Measurements from ENCODE around the gene DRICH1. TPM values are rescaled to one million over a fixed set of nuclear protein-coding genes. Genes with fewer than 3 reads are reported as not detected.

The DRICH1 gene
- polyA plus RNA-seq, 1 of the 3 experiments (the other 2 are of a cell fraction): 0.21 TPM

DNA sequence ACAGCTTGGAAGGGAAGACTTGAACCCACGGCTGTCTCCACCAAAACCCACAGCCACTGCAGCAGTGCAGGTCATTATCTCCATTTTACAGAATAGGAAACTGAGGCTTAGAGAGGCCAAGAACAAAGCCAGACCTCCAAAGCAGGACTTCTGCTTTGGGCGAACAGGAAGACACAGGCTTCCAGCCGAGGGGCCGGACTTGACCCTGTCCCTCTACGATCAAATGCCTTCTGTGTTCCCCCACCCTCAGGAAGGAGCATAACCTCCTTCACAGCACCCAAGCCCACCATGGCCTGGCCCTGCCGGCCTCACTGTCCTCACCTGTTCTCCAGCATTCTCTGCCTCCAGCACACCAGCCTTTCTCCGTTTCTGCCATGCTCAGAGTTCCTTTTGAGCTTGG is 67.8 kb downstream of the DRICH1 start (continued):
- TF ChIP-seq, protein P1, sequence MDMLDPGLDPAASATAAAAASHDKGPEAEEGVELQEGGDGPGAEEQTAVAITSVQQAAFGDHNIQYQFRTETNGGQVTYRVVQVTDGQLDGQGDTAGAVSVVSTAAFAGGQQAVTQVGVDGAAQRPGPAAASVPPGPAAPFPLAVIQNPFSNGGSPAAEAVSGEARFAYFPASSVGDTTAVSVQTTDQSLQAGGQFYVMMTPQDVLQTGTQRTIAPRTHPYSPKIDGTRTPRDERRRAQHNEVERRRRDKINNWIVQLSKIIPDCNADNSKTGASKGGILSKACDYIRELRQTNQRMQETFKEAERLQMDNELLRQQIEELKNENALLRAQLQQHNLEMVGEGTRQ (IDR thresholded peaks at IDR 0.05; ENCODE audit: borderline replicate concordance, low read depth, low read length): no peak
- TF ChIP-seq RFX5 (IDR thresholded peaks at IDR 0.05; ENCODE audit: low read length) (no peak), NFIC (IDR thresholded peaks at IDR 0.05; ENCODE audit: borderline replicate concordance) (no peak), JUND (IDR thresholded peaks at IDR 0.05) (no peak), ELF1 (IDR thresholded peaks at IDR 0.05) (no peak), SIN3A (IDR thresholded peaks at IDR 0.05; ENCODE audit: borderline replicate concordance, low read depth, low read length) (no peak), CHD2 (IDR thresholded peaks at IDR 0.05; ENCODE audit: low read length, partially characterized antibody) (no peak)

DNA sequence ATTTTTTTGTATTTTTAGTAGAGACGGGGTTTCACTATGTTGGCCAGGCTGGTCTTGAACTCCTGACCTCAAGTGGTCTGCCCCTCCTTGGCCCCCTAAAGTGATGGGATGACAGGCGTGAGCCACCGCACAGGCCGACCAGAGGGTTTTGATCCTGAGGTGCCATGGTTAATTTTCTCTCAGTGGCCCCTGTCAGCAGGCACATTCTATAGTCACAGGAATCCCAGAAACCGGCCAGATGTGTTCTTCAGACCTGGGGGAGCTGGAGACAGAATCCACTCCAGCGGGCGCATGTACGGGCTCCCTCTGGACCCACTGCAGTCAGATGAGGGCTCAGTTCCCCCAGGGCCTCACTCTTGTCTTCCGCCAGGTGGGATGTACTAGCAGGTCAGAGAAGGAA is 69.0 kb downstream of the DRICH1 start:
- Histone ChIP-seq H3K9ac (no peak overlapping the region), H3K4me2 (no peak overlapping the region), H3K79me2 (ENCODE audit: insufficient read depth) (no peaks in the 10 kb centered on the region), H3K9me2 (no peaks in the 10 kb centered on the region), H4K20me1 (ENCODE audit: insufficient read depth) (no peaks in the 10 kb centered on the region), H3K27ac (ENCODE audit: low read depth in 2 of 2, low read length in 1 of 2) (no peak overlapping the region), H3K27me3 (ENCODE audit: insufficient read depth) (peaks cover 18% of the 10 kb centered on the region), H3F3A (replicated peaks; ENCODE audit: insufficient read depth) (no peaks in the 10 kb centered on the region), H3K9me3 (no peaks in the 10 kb centered on the region), H3K4me3 (ENCODE audit: low read depth in 2 of 2, low read length in 1 of 2) (no peak overlapping the region), H3K4me1 (ENCODE audit: control insufficient read depth in 1 of 2, insufficient read depth in 2 of 2, low read depth in 1 of 2, low read length in 1 of 2) (peaks cover 0 to 8% of the 10 kb centered on the region in 2 experiments; a peak in 1 of 4 replicates), H2AFZ (ENCODE audit: low read depth) (no peak overlapping the region), H3K36me3 (replicated peaks in 1 of 2; ENCODE audit: control insufficient read depth in 1 of 2, insufficient read depth in 2 of 2, low read length in 1 of 2) (no peaks in the 10 kb centered on the region)
- no peak for DNase-seq
- WGBS (ENCODE audit: low lambda C conversion rate): 77% methylated on average over 5 of the region's 9 CpGs
- ChIA-PET POLR2A (no interaction called here), CTCF (interaction anchor here (0.5 kb wide), 1 partner anchor 22 kb away, joined by 3 read pairs; no protein-coding TSS in a partner anchor)
- no peak for TF ChIP-seq TAF1 (IDR thresholded peaks at IDR 0.05; ENCODE audit: borderline replicate concordance, low read depth, low read length)
- TF ChIP-seq, protein P2, sequence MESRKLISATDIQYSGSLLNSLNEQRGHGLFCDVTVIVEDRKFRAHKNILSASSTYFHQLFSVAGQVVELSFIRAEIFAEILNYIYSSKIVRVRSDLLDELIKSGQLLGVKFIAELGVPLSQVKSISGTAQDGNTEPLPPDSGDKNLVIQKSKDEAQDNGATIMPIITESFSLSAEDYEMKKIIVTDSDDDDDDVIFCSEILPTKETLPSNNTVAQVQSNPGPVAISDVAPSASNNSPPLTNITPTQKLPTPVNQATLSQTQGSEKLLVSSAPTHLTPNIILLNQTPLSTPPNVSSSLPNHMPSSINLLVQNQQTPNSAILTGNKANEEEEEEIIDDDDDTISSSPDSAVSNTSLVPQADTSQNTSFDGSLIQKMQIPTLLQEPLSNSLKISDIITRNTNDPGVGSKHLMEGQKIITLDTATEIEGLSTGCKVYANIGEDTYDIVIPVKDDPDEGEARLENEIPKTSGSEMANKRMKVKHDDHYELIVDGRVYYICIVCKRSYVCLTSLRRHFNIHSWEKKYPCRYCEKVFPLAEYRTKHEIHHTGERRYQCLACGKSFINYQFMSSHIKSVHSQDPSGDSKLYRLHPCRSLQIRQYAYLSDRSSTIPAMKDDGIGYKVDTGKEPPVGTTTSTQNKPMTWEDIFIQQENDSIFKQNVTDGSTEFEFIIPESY (IDR thresholded peaks at IDR 0.05; ENCODE audit: borderline replicate concordance, low read depth): no peak
- TF ChIP-seq SMC3 (IDR thresholded peaks at IDR 0.05; ENCODE audit: low read depth, low read length): no peak
- TF ChIP-seq ELF1 (IDR thresholded peaks at IDR 0.05): no peak
- TF ChIP-seq, protein P1 (IDR thresholded peaks at IDR 0.05; ENCODE audit: borderline replicate concordance, low read depth, low read length): no peak
- TF ChIP-seq, protein P3, sequence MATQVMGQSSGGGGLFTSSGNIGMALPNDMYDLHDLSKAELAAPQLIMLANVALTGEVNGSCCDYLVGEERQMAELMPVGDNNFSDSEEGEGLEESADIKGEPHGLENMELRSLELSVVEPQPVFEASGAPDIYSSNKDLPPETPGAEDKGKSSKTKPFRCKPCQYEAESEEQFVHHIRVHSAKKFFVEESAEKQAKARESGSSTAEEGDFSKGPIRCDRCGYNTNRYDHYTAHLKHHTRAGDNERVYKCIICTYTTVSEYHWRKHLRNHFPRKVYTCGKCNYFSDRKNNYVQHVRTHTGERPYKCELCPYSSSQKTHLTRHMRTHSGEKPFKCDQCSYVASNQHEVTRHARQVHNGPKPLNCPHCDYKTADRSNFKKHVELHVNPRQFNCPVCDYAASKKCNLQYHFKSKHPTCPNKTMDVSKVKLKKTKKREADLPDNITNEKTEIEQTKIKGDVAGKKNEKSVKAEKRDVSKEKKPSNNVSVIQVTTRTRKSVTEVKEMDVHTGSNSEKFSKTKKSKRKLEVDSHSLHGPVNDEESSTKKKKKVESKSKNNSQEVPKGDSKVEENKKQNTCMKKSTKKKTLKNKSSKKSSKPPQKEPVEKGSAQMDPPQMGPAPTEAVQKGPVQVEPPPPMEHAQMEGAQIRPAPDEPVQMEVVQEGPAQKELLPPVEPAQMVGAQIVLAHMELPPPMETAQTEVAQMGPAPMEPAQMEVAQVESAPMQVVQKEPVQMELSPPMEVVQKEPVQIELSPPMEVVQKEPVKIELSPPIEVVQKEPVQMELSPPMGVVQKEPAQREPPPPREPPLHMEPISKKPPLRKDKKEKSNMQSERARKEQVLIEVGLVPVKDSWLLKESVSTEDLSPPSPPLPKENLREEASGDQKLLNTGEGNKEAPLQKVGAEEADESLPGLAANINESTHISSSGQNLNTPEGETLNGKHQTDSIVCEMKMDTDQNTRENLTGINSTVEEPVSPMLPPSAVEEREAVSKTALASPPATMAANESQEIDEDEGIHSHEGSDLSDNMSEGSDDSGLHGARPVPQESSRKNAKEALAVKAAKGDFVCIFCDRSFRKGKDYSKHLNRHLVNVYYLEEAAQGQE (IDR thresholded peaks at IDR 0.05; ENCODE audit: low read depth, low read length): no peak
- no peak for TF ChIP-seq RXRA (IDR thresholded peaks at IDR 0.05; ENCODE audit: borderline replicate concordance, low read depth)
- no peak for TF ChIP-seq TEAD4 (IDR thresholded peaks at IDR 0.05; ENCODE audit: borderline replicate concordance, insufficient read depth)
- TF ChIP-seq MXI1 (IDR thresholded peaks at IDR 0.05; ENCODE audit: low read depth, low read length): no peak
- no peak for TF ChIP-seq EZH2phosphoT487 (IDR thresholded peaks at IDR 0.05; ENCODE audit: borderline replicate concordance, low read depth)
- no peak for TF ChIP-seq MEF2A (IDR thresholded peaks at IDR 0.05; ENCODE audit: borderline replicate concordance, low read depth)
